GM23338 (cell line): Measurements from ENCODE around the gene RBPMS2. TPM values are rescaled to one million over a fixed set of nuclear protein-coding genes. Genes with fewer than 3 reads are reported as not detected.
"Not testable (repeated sequence)": the region's sequence is repeated elsewhere in the genome, so short reads cannot be mapped to it uniquely, and the experiment has no call there.

Experiments
- ATAC-seq: fragments of 200-7000 bp; cut with Tn5 transposase; 3 replicates; pipeline ENCODE4 v1.9.1; 2020
- DNase-seq: peaks from one replicate; pipeline ENCODE4 v3.0.0-alpha.2; 2015; ENCODE audit warnings: low spot score
- H2AFZ ChIP-seq: fragments of 200-600 bp; sonication (generic); 2 replicates; pipeline ENCODE4 v1.8.0; 2016; ENCODE audit warnings: antibody characterized with exemption, mild to moderate bottlenecking, moderate library complexity
- H3F3A ChIP-seq: fragments of 200-600 bp; sonication (generic); replicated peaks from 2 replicates; pipeline ENCODE4 v1.8.0; 2017; ENCODE audit warnings: antibody characterized with exemption, mixed run types, low read depth
- H3K27ac ChIP-seq: fragments of 200-600 bp; sonication (generic); 2 replicates; pipeline ENCODE4 v1.6.1; 2016; ENCODE audit warnings: low read depth
- H3K27me3 ChIP-seq: fragments of 200-600 bp; sonication (generic); 2 replicates; pipeline ENCODE4 v1.8.0; 2016; ENCODE audit warnings: mild to moderate bottlenecking, mixed run types, moderate library complexity; ENCODE audit not compliant: insufficient read depth
- H3K36me3 ChIP-seq: fragments of 200-600 bp; sonication (generic); 2 replicates; pipeline ENCODE4 v1.8.0; 2016; ENCODE audit warnings: mild to moderate bottlenecking; ENCODE audit not compliant: insufficient read depth
- H3K4me1 ChIP-seq: fragments of 200-600 bp; sonication (generic); 2 replicates; pipeline ENCODE4 v1.8.0; 2016; ENCODE audit warnings: mild to moderate bottlenecking, moderate library complexity; ENCODE audit not compliant: insufficient read depth
- H3K4me2 ChIP-seq: fragments of 200-600 bp; sonication (generic); 2 replicates; pipeline ENCODE4 v1.7.1; 2017; ENCODE audit warnings: mixed run types
- H3K4me3 ChIP-seq: fragments of 200-600 bp; sonication (generic); 2 replicates; pipeline ENCODE4 v1.6.1; 2016; ENCODE audit warnings: mixed run types
- H3K79me2 ChIP-seq: fragments of 200-600 bp; sonication (generic); replicated peaks from 2 replicates; pipeline ENCODE4 v1.8.0; 2017; ENCODE audit warnings: mild to moderate bottlenecking; ENCODE audit not compliant: insufficient read depth
- H3K9me2 ChIP-seq: fragments of 200-600 bp; sonication (generic); 2 replicates; pipeline ENCODE4 v1.8.0; 2017; ENCODE audit not compliant: insufficient read depth
- H4K20me1 ChIP-seq: fragments of 200-600 bp; sonication (generic); replicated peaks from 2 replicates; pipeline ENCODE4 v1.8.0; 2017; ENCODE audit warnings: mild to moderate bottlenecking; ENCODE audit not compliant: insufficient read depth
- H3K27ac Mint-ChIP-seq: 2 replicates; pipeline ENCODE4 v1.8.0; 2020; ENCODE audit warnings: inconsistent platforms, mild to moderate bottlenecking, moderate library complexity, mixed read lengths
- H3K27me3 Mint-ChIP-seq: 3 replicates; pipeline ENCODE4 v1.8.0; 2022; ENCODE audit warnings: low read depth, mild to moderate bottlenecking, moderate library complexity, mixed read lengths, inconsistent platforms; ENCODE audit not compliant: insufficient read depth, poor library complexity
- H3K36me3 Mint-ChIP-seq: 3 replicates; pipeline ENCODE4 v1.8.0; 2021; ENCODE audit warnings: low read depth, mild to moderate bottlenecking, inconsistent platforms, moderate library complexity, mixed read lengths
- H3K4me1 Mint-ChIP-seq: 3 replicates; pipeline ENCODE4 v1.8.0; 2020; ENCODE audit warnings: mild to moderate bottlenecking, inconsistent platforms, mixed read lengths
- H3K4me3 Mint-ChIP-seq: 3 replicates; pipeline ENCODE4 v1.8.0; 2021; ENCODE audit warnings: moderate library complexity, mild to moderate bottlenecking, inconsistent platforms, mixed read lengths
- H3K9me3 Mint-ChIP-seq: 3 replicates; pipeline ENCODE4 v1.8.0; 2020; ENCODE audit warnings: moderate library complexity, mild to moderate bottlenecking, inconsistent platforms, mixed read lengths
- CREB1 ChIP-seq: fragments of 250-450 bp; sonication (Bioruptor Pico); IDR thresholded peaks from 2 replicates; pipeline ENCODE4 v1.5.0; 2020; ENCODE audit warnings: low read depth, mild to moderate bottlenecking, moderate library complexity
- CTCF ChIP-seq, 2 experiments: fragments of 200-600 bp in 1 of 2; sonication (generic) in 1 of 2; conservative IDR thresholded peaks; 2 replicates each; pipeline versions ENCODE4 v1.5.1 to v1.6.1; 2016 to 2017; ENCODE audit warnings: antibody characterized with exemption in 2 of 2, low read depth in 2 of 2, mild to moderate bottlenecking in 2 of 2, moderate library complexity in 1 of 2
- EZH2 ChIP-seq: fragments of 200-600 bp; sonication (generic); IDR thresholded peaks from one replicate; pipeline ENCODE4 v1.8.0; 2017; ENCODE audit warnings: antibody characterized with exemption, mild to moderate bottlenecking, low read depth; ENCODE audit not compliant: unreplicated experiment
- JUNB ChIP-seq: IDR thresholded peaks from one replicate; pipeline ENCODE4 v1.6.1; 2016; ENCODE audit warnings: antibody characterized with exemption; ENCODE audit not compliant: unreplicated experiment
- NANOG ChIP-seq: IDR thresholded peaks from 2 replicates; pipeline ENCODE4 v1.6.1; 2016; ENCODE audit warnings: antibody characterized with exemption, borderline replicate concordance
- POLR2AphosphoS5 ChIP-seq: IDR thresholded peaks from 2 replicates; pipeline ENCODE4 v1.6.1; 2016; ENCODE audit warnings: antibody characterized with exemption, low read depth
- REST ChIP-seq: IDR thresholded peaks from one replicate; pipeline ENCODE4 v1.6.1; 2018; ENCODE audit warnings: antibody characterized with exemption; ENCODE audit not compliant: unreplicated experiment
- ZNF114 ChIP-seq: fragments of 250-450 bp; sonication (Bioruptor Pico); IDR thresholded peaks from 2 replicates; pipeline ENCODE4 v1.5.0; 2020; ENCODE audit warnings: mild to moderate bottlenecking, moderate library complexity
- ZNF331 ChIP-seq: fragments of 250-450 bp; sonication (Bioruptor Pico); IDR thresholded peaks from 2 replicates; pipeline ENCODE4 v1.5.0; 2020; ENCODE audit warnings: low read depth, mild to moderate bottlenecking, moderate library complexity
- polyA plus RNA-seq: library from polyadenylated mRNA; unstranded; fragments of >200 nt; fragmentation: Nextera tagmentation; extraction: Ambion mirVana; gene quantifications from 2 replicates; pipeline ENCODE4 v1.2.1, GENCODE V29; 2016
- total RNA-seq: library from RNA; depleted of rRNA; stranded (reverse); fragments of >200 nt; shearing (Covaris generic); gene quantifications from 2 replicates; pipeline ENCODE4 v1.2.3, GENCODE V29; 2014
- TF ChIP-seq, protein P1 (sequence below): IDR thresholded peaks from 2 replicates; pipeline ENCODE4 v1.6.1; 2016; ENCODE audit warnings: antibody characterized with exemption

The RBPMS2 gene
- total and polyA plus RNA-seq, 2 experiments from 2014 or later: 53.3 to 171 TPM

- not testable (repeated sequence) for H3K27me3 Mint-ChIP-seq, DNase-seq, H3K36me3 ChIP-seq, H3K4me1 Mint-ChIP-seq, H3K27ac Mint-ChIP-seq, H3K4me3 Mint-ChIP-seq, H3K4me2 ChIP-seq, H3K9me3 Mint-ChIP-seq, H2AFZ ChIP-seq, H3F3A ChIP-seq, H3K9me2 ChIP-seq, H3K27me3 ChIP-seq, H3K27ac ChIP-seq, H3K79me2 ChIP-seq, ATAC-seq, H4K20me1 ChIP-seq, H3K4me1 ChIP-seq, H3K4me3 ChIP-seq
- H3K36me3 Mint-ChIP-seq: peaks cover 16% of the 10 kb centered on the region
Measured at GRCh38 chr15:64798905-64799304, 23.5 kb upstream of the RBPMS2 start.

DNA sequence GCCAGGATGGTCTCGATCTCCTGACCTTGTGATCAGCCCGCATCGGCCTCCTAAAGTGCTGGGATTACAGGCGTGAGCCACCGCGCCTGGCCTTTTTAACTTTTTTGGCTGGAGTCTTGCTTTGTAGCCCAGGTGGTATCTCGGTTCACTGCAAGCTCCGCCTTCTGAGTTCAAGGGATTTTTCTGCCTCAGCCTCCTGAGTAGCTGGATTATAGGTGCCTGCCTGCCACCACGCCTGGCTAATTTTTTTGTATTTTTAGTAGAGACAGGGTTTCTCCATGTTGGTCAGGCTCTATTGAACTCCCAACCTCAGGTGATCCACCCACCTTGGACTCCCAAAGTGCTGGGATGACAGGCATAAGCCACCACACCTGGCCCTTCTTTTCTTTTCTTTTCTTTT is 20.5 kb upstream of the RBPMS2 start:
- not testable (repeated sequence) for H4K20me1 ChIP-seq, H3K4me3 Mint-ChIP-seq, H3K36me3 ChIP-seq, H3K9me3 Mint-ChIP-seq, H3K4me1 ChIP-seq, H3K4me3 ChIP-seq, H3K79me2 ChIP-seq, H3K9me2 ChIP-seq, ATAC-seq, H2AFZ ChIP-seq, H3K27ac ChIP-seq, H3F3A ChIP-seq, H3K27me3 ChIP-seq, H3K36me3 Mint-ChIP-seq, H3K4me1 Mint-ChIP-seq, H3K27ac Mint-ChIP-seq, DNase-seq, H3K27me3 Mint-ChIP-seq, H3K4me2 ChIP-seq

DNA sequence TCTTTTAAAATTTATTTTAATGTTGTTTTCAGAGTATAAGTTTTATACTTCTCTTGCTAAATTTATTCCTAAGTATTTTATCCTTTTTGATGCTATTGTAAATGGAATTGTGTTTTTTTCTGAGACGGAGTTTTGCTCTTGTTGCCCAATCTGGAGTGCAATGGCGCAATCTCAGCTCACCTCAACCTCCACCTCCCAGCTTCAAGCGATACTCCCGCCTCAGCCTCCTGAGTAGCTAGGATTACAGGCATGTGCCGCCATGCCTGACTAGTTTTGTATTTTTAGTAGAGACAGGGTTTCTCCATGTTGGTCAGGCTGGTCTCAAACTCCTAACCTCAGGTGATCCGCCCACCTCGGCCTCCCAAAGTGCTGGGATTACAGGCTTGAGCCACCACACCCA is 19.9 kb upstream of the RBPMS2 start:
- H3K4me3 Mint-ChIP-seq, H3K36me3 ChIP-seq, H3K27me3 Mint-ChIP-seq, H3K4me3 ChIP-seq, H4K20me1 ChIP-seq, H3K27me3 ChIP-seq, H3F3A ChIP-seq, H3K4me1 ChIP-seq, H3K9me2 ChIP-seq, H2AFZ ChIP-seq, DNase-seq, H3K79me2 ChIP-seq, H3K36me3 Mint-ChIP-seq, H3K4me1 Mint-ChIP-seq, H3K27ac ChIP-seq, H3K4me2 ChIP-seq, H3K9me3 Mint-ChIP-seq, ATAC-seq, H3K27ac Mint-ChIP-seq: not testable (repeated sequence)

DNA sequence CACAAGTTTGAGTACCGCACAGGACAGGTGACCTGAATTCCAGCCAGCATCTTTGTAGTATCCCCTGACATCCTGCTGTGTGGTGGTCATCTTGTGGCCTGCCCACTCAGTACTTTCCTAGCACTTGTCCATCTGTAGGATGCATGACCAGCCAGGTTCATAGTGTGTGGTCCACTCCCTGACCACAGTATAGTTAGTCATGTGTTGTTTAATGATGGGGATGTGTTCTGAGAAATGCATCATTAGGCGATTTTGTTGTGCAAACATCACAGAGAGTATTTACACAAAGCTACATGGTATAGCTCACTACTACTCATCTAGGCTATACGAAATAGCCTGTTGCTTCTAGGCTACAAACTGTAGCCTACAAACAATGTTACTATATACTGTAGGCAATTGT is 16.9 kb upstream of the RBPMS2 start:
- ATAC-seq: no peak
- no peak overlapping the region for H2AFZ ChIP-seq
- H4K20me1 ChIP-seq: no peaks in the 10 kb centered on the region
- no peaks in the 10 kb centered on the region for H3K4me1 ChIP-seq
- Mint-ChIP-seq H3K27ac (no peak overlapping the region), H3K4me3 (no peak overlapping the region), H3K36me3 (peaks cover 4% of the 10 kb centered on the region; the same call in 1 of the 3 replicates), H3K27me3 (peaks cover 2% of the 10 kb centered on the region), H3K9me3 (no peaks in the 10 kb centered on the region), H3K4me1 (0 out of 3 replicates have a peak, but pooled peaks cover 2% of the 10 kb centered on the region)
- no peaks in the 10 kb centered on the region for H3K79me2 ChIP-seq
- no peaks in the 10 kb centered on the region for H3K27me3 ChIP-seq
- no peak overlapping the region for H3K27ac ChIP-seq
- H3F3A ChIP-seq: no peaks in the 10 kb centered on the region
- no peaks in the 10 kb centered on the region for H3K36me3 ChIP-seq
- no peak overlapping the region for H3K4me2 ChIP-seq
- DNase-seq: no peak
- H3K4me3 ChIP-seq: no peak overlapping the region
- no peaks in the 10 kb centered on the region for H3K9me2 ChIP-seq
- no peak for TF ChIP-seq ZNF114 (CRISPR knock-in tag)
- TF ChIP-seq REST: no peak
- TF ChIP-seq, protein P1, sequence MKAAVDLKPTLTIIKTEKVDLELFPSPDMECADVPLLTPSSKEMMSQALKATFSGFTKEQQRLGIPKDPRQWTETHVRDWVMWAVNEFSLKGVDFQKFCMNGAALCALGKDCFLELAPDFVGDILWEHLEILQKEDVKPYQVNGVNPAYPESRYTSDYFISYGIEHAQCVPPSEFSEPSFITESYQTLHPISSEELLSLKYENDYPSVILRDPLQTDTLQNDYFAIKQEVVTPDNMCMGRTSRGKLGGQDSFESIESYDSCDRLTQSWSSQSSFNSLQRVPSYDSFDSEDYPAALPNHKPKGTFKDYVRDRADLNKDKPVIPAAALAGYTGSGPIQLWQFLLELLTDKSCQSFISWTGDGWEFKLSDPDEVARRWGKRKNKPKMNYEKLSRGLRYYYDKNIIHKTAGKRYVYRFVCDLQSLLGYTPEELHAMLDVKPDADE: no peak
- TF ChIP-seq POLR2AphosphoS5: no peak
- no peak for TF ChIP-seq EZH2
- no peak for TF ChIP-seq CREB1
- TF ChIP-seq JUNB: no peak
- TF ChIP-seq CTCF (conservative IDR thresholded peaks at IDR 0.05; ENCODE audit: low read depth in 2 of 2): no peak
- TF ChIP-seq ZNF331 (CRISPR knock-in tag): no peak
- no peak for TF ChIP-seq NANOG
